ENCODE results near the gene SLC43A2.

The SLC43A2 gene

DNA sequence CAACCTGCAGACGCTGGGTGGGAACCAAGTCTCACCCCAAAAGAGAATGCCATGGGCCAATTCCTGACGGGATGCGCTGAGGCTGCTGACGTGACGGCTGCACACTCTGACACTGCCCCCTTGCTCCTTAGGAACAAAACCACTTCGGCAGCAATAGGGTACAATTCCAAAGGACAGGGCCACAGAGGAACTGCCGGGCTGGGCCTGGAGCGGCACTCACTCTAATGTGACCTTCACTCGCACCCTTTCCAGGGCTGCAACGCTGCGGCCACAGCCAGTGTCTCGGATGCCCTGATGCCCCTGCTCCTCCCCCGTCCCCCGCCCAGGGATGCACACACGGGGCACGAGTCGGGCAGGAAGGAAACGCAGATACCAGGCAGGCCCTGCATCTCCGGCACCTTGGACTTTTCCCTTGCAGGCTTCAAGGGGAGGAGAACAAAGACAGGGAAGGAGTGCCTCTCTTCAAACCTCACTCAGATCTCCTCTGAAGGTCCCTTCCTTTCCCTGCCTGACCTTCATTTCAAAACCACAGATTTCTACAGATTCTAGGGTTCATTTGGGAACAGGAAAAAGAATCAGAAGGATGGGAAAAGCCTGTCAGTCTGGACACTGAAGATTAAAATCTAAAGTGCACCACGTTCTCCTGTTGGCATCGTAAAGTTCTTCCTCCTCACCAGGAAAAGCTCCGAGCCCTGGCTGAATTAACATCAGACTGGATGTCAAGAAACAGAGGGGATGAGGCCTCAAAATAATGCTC, 68.4 kb downstream of the SLC43A2 start:
- Histone ChIP-seq H3K27ac (ENCODE audit: low read depth, low read length) (peak overlapping the region; percentile 14), H3K4me3 (ENCODE audit: low read depth, low read length) (no peak overlapping the region), H3K4me1 (ENCODE audit: control insufficient read depth, insufficient read depth, low read length) (peaks cover 17% of the 10 kb centered on the region), H3K9ac (ENCODE audit: low read depth, low read length) (no peak overlapping the region), H3K9me3 (ENCODE audit: control insufficient read depth, insufficient read depth, low read length) (no peaks in the 10 kb centered on the region), H3K36me3 (ENCODE audit: control insufficient read depth, insufficient read depth, low read length) (peaks cover 6% of the 10 kb centered on the region; the same call in 1 of the 2 replicates), H3K27me3 (ENCODE audit: control insufficient read depth, insufficient read depth, low read length) (no peaks in the 10 kb centered on the region)

DNA sequence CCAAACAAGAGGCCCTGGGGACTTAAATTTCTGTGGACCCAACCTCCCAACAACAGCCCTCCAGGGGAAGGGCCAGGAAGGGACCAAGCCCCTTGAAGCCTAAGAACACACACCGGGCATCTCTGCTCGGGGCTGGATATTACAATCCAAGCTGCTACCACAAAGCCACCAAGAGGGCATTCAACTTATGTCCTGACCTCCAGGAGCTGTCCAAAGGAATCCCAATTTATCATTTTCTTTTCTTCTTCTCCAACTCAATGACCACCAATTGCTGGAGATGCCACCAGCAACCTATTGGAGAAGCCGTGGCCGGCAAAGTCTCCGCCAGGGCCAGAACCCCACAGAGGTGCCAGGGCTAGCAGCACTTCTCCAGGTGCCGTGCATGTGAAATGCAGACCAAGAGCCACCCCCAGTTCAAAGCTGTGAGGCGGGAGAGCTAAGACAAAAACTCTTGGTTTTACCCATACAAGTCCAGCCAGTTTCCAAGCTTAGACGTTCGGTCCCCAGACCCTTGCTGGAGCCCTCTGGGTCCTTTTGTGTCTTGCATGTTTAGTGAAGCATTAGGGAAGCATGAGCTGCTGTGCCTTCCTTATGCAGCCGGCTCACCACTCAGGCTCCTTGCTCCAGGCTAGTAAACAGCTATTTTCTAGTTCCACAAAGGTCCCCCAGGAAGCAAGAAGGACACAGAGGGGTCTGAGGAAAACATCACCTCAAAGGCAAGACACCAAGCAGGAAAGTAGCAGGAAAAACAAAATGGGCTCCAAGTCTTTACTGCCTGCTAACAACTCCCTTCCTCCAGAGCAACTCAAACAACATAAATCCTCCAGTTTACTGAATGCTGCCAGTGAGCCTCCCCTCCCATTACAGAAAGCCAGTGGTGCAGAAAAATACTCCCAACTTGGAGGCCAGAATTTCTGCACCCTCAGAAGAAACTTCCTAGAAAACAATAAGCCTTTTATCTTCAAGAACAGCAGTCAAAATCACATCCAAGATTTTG, 69.3 kb downstream of the SLC43A2 start:
- H3K27me3 ChIP-seq (ENCODE audit: control insufficient read depth, insufficient read depth, low read length), result no peaks in the 10 kb centered on the region
- H3K9me3 ChIP-seq (ENCODE audit: control insufficient read depth, insufficient read depth, low read length), result no peaks in the 10 kb centered on the region
- H3K9ac ChIP-seq (ENCODE audit: low read depth, low read length), result no peak overlapping the region
- H3K27ac ChIP-seq (ENCODE audit: low read depth, low read length), result peak overlapping the region; percentile 21
- no peak overlapping the region for H3K4me3 ChIP-seq (ENCODE audit: low read depth, low read length)
- H3K36me3 ChIP-seq (ENCODE audit: control insufficient read depth, insufficient read depth, low read length), result peaks cover 6% of the 10 kb centered on the region; the same call in 1 of the 2 replicates
- H3K4me1 ChIP-seq (ENCODE audit: control insufficient read depth, insufficient read depth, low read length), result peaks cover 17% of the 10 kb centered on the region

DNA sequence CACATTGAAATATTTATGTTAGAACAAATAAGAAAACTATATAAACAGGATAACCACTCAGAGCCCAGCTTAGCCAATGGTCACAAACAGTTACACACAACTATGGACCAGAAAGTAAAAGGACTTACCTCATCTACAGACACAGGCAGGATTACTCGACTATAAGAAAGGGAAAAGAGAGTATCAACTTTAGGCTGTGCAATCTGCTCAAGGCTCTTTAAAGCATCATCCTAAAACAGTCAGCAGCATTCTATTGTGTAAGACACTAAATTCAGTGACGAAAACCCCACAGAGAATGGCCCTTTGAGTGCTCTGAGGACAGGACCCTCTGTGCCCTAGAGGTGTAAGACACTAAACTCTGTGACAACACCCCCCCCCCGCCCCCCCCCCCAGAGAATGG, 70.2 kb downstream of the SLC43A2 start:
- H3K9me3 ChIP-seq (ENCODE audit: control insufficient read depth, insufficient read depth, low read length), result no peaks in the 10 kb centered on the region
- peaks cover 6% of the 10 kb centered on the region; the same call in 1 of the 2 replicates for H3K36me3 ChIP-seq (ENCODE audit: control insufficient read depth, insufficient read depth, low read length)
- H3K9ac ChIP-seq (ENCODE audit: low read depth, low read length), result no peak overlapping the region
- no peaks in the 10 kb centered on the region for H3K27me3 ChIP-seq (ENCODE audit: control insufficient read depth, insufficient read depth, low read length)
- H3K4me3 ChIP-seq (ENCODE audit: low read depth, low read length), result no peak overlapping the region
- H3K4me1 ChIP-seq (ENCODE audit: control insufficient read depth, insufficient read depth, low read length), result peaks cover 17% of the 10 kb centered on the region
- no peak overlapping the region for H3K27ac ChIP-seq (ENCODE audit: low read depth, low read length)

DNA sequence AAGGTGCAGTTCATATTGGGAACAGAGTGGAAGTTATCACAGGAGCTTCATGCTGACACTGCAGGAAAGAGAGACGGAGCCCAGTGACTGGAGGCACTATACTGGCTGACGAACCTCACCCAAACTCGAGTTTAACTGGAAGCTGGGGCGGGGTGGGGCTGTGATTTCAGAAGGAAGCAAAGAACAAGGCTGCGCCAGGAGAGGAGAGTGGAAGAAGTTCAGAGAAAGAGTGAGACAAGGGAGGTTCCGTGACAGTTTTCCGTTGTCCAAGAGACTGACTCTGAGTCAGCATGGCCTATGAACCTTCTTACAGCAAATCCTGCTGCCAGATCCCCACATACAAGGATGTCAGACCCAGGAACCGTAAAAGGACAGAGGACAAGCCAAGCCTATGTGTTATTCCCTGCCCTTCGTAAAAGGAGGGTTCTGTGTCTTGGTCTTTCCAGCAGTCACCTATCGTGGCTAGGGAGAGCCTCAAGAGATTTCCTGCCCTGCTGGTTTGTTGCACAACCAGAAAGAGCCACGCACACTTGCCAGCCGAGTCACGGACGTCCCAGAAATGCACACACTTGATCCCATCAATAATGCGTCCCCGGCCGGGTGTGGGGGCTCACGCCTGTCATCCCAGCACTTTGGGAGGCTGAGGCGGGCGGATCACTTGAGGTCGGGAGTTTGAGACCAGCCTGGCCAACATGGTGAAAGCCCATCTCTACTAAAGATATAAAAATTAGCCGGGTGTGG, 71.1 kb downstream of the SLC43A2 start:
- Histone ChIP-seq H3K27ac (ENCODE audit: low read depth, low read length) (no peak overlapping the region), H3K36me3 (ENCODE audit: control insufficient read depth, insufficient read depth, low read length) (peaks cover 13% of the 10 kb centered on the region), H3K4me1 (ENCODE audit: control insufficient read depth, insufficient read depth, low read length) (peaks cover 17% of the 10 kb centered on the region), H3K9me3 (ENCODE audit: control insufficient read depth, insufficient read depth, low read length) (no peaks in the 10 kb centered on the region), H3K4me3 (ENCODE audit: low read depth, low read length) (no peak overlapping the region), H3K27me3 (ENCODE audit: control insufficient read depth, insufficient read depth, low read length) (no peaks in the 10 kb centered on the region), H3K9ac (ENCODE audit: low read depth, low read length) (no peak overlapping the region)

DNA sequence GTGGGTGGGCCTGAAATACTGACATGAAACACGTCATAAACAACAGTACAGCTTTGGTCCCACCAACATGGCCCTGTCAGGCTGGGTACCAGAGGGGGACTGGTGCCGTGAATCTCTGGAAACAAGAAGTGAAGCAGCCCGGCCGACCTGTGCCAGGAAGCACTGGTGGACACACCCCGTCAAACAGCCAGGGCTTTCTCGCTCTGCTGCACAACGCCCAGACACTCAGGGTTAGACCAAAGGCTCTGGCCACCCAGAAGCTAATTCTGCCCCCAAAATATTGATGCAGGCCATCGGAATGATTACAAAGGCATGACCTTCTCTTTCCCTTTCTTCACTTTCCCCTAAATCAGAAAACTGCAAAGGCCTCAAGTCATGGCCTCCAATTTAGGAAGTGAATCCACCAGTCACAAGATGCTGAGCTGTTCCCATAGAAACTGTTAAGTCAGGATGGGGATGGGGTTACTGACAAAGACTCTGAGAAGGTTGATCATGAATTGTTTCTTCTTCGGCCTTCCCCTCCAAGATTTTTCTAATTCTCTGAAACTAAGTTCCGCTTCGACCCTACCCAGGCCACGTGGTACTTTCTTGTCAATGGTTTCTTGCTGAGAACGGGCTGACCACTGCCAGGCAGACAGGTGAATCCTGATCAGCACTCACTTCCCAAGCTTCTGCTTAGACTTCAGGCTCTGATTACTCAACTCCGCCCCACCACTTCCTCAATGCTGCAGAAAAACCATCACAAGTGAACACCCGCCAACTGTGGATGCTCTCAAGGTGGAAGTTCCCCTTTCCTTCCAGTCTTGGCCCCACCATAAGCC, 72.8 kb downstream of the SLC43A2 start:
- no peak overlapping the region for H3K4me3 ChIP-seq (ENCODE audit: low read depth, low read length)
- H3K4me1 ChIP-seq (ENCODE audit: control insufficient read depth, insufficient read depth, low read length), result peaks cover 9% of the 10 kb centered on the region
- H3K36me3 ChIP-seq (ENCODE audit: control insufficient read depth, insufficient read depth, low read length), result peaks cover 24% of the 10 kb centered on the region
- H3K9me3 ChIP-seq (ENCODE audit: control insufficient read depth, insufficient read depth, low read length), result no peaks in the 10 kb centered on the region
- H3K27me3 ChIP-seq (ENCODE audit: control insufficient read depth, insufficient read depth, low read length), result no peaks in the 10 kb centered on the region
- no peak overlapping the region for H3K9ac ChIP-seq (ENCODE audit: low read depth, low read length)
- no peak overlapping the region for H3K27ac ChIP-seq (ENCODE audit: low read depth, low read length)

DNA sequence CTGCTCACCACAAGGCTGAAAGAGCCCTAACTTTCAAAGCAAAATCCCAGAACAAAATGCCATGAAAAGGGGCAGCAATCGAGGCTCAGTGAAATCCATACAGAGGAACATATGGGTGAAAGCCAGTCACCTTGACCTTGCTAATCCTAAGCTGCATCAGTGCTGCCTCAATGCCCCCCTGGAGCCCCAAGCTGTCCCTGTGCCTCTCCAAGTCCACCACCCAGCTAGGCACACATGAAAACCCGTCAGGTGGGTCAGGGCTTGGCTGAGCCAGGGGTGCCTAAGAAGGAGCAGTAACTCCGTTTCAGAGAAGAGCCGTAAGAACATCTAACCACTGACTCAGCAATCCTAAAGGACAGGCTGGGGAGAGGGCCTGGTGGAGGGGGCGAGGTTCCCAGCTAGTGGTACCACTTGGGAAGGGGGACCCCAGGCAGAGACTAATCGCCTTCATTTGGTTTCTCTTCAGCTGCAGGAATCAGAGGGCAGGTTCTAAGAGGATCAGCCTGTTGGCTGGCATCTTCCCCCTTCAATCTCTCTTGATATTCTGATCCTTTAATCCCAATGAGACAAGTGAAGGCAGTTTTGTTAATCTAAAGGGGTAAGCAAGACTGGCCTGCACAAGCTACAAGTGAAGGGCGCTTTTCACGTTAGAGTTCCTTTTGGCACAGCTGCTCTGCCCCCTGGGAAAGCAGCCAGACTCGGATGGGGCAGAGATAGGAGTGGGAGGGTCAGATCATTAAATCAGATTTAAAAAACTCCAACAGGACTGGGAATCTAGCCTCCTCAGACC, 73.7 kb downstream of the SLC43A2 start:
- Histone ChIP-seq H3K36me3 (ENCODE audit: control insufficient read depth, insufficient read depth, low read length) (peaks cover 33% of the 10 kb centered on the region), H3K9me3 (ENCODE audit: control insufficient read depth, insufficient read depth, low read length) (no peaks in the 10 kb centered on the region)

DNA sequence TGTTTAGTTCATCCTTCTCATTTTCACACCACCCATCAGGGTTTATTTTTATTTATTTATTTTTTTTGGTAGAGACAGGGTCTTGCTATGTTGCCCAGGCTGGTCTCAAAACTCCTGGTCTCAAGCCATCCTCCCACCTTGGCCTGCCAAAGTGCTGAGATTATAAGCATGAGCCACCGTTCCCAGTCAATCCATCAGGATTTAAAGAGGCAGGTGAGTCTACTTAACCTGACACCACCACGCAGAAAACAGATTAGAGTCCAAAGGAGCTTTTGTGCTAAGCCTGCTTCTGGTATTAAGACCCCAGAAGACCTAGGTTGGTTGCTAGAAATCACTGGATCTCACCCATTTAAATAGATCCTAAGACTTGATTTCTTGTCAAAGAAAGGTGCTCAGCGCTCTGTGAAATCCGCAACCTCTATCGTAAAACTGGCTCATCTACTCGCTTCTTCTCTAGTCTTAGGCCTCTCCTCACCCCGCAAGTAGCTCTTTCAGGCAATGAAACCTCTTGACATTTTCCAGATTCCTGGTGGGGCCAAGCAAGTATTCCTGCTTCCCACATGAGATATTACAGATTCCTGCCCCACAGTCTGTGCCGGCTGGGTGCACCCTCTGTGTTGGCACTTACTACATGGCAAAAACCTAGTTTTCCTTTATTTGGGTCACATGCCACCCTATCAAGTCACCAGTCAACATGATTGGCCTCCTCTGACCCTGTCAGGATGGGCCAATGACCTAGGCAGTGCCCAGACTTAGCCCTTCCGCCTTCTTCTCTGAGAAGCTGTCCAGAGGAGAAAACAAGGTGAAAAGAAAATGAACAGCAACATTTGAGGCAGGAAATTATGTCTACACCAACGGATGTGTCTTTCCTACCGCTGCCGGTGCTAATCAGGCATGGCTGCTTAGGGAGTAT, 75.0 kb downstream of the SLC43A2 start:
- Histone ChIP-seq H3K4me3 (ENCODE audit: low read depth, low read length) (no peak overlapping the region), H3K4me1 (ENCODE audit: control insufficient read depth, insufficient read depth, low read length) (no peaks in the 10 kb centered on the region), H3K9ac (ENCODE audit: low read depth, low read length) (no peak overlapping the region), H3K9me3 (ENCODE audit: control insufficient read depth, insufficient read depth, low read length) (no peaks in the 10 kb centered on the region), H3K36me3 (ENCODE audit: control insufficient read depth, insufficient read depth, low read length) (peaks cover 37% of the 10 kb centered on the region), H3K27me3 (ENCODE audit: control insufficient read depth, insufficient read depth, low read length) (no peaks in the 10 kb centered on the region), H3K27ac (ENCODE audit: low read depth, low read length) (no peak overlapping the region)

More for the DNA sequence above, 73.7 kb downstream of the SLC43A2 start:
- Histone ChIP-seq H3K4me3 (ENCODE audit: low read depth, low read length) (no peak overlapping the region), H3K4me1 (ENCODE audit: control insufficient read depth, insufficient read depth, low read length) (peaks cover under 1% of the 10 kb centered on the region; the same call in 1 of the 2 replicates), H3K9ac (ENCODE audit: low read depth, low read length) (no peak overlapping the region), H3K27me3 (ENCODE audit: control insufficient read depth, insufficient read depth, low read length) (no peaks in the 10 kb centered on the region), H3K27ac (ENCODE audit: low read depth, low read length) (no peak overlapping the region)

DNA sequence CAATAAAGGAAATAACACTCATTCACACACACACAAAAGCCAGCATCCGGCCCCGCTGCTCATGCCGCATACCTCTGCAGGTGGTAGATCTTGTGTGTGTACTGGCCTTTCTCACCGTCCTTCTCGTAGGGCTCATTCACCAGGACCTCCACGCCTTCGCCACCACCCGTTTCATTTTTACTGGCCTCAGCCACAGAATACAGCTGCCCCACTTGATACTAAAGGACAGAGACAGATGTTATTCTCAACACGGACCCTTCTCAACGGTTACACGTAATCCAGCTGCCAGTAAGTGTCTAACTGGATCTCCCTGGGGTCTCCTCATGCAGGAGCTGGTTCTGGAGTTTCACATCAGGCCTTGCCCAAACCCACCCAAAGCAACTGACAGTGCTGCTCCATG, 75.7 kb downstream of the SLC43A2 start:
- Histone ChIP-seq H3K4me3 (ENCODE audit: low read depth, low read length) (no peak overlapping the region), H3K27me3 (ENCODE audit: control insufficient read depth, insufficient read depth, low read length) (no peaks in the 10 kb centered on the region), H3K9ac (ENCODE audit: low read depth, low read length) (no peak overlapping the region), H3K9me3 (ENCODE audit: control insufficient read depth, insufficient read depth, low read length) (no peaks in the 10 kb centered on the region), H3K4me1 (ENCODE audit: control insufficient read depth, insufficient read depth, low read length) (no peaks in the 10 kb centered on the region), H3K36me3 (ENCODE audit: control insufficient read depth, insufficient read depth, low read length) (peaks cover 44% of the 10 kb centered on the region), H3K27ac (ENCODE audit: low read depth, low read length) (no peak overlapping the region)

DNA sequence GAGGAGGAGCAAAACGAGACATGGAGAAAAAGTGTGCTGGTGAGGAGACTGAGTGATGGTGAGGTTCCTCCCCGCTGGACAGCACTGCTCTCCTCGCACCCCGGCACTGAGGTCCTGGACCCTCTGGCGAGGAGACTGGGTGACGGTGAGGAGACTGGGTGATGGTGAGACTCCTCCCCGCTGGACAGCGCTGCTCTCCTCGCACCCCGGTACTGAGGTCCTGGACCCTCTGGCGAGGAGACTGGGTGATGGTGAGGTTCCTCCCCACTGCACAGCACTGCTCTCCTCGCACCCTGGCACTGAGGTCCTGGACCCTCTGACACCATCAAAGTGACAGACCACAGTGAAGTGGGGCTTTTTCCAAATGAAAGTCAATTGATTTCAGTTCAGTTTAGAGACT, 76.9 kb downstream of the SLC43A2 start:
- no peaks in the 10 kb centered on the region for H3K9me3 ChIP-seq (ENCODE audit: control insufficient read depth, insufficient read depth, low read length)
- peaks cover 42% of the 10 kb centered on the region for H3K36me3 ChIP-seq (ENCODE audit: control insufficient read depth, insufficient read depth, low read length)
- H3K9ac ChIP-seq (ENCODE audit: low read depth, low read length), result no peak overlapping the region
- no peak overlapping the region for H3K27ac ChIP-seq (ENCODE audit: low read depth, low read length)
- no peaks in the 10 kb centered on the region for H3K27me3 ChIP-seq (ENCODE audit: control insufficient read depth, insufficient read depth, low read length)
- H3K4me3 ChIP-seq (ENCODE audit: low read depth, low read length), result no peak overlapping the region
- no peaks in the 10 kb centered on the region for H3K4me1 ChIP-seq (ENCODE audit: control insufficient read depth, insufficient read depth, low read length)

All from HUES48 (cell line).